Cardiac fibroblast (primary cell): ENCODE data around the gene B3GAT1.

Experiments used
- DNase-seq, 2 donors: peaks; one replicate each; pipeline versions ENCODE4 v3.0.0 to v3.0.0-alpha.2; 2010; ENCODE audit warnings: low read depth in 2 of 2
- H3K4me3 ChIP-seq, 2 donors: replicated peaks in 1 of 2; 1 replicate in 1 of 2; 2 replicates in 1 of 2; pipeline ENCODE4 v1.5.1; 2011; ENCODE audit warnings: low read depth in 2 of 2, low read length in 2 of 2, mild to moderate bottlenecking in 2 of 2, moderate library complexity in 1 of 2
- CTCF ChIP-seq: IDR thresholded peaks from one replicate; pipeline ENCODE4 v1.5.1; 2011; ENCODE audit warnings: low read depth, mild to moderate bottlenecking, low read length, inconsistent platforms

The B3GAT1 gene

DNA sequence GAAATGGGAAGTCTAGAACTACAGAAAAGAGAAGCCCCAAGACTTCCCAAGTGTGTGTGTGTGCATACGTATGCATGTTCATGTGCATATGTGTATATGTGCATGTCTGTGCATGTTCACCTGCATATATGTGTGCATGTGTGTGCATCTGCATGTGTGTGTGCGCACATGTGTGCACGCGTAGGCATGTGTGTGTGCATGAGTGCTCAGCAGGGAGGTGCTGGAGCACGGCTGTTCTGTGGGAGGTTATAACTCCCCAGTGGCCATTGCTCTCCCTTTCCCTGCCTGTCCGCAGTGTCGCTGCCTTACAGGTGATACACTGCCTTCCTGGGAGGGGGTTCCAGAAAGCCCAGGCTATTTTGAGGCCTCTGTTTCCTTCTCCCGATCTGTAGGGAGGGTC lies 29.8 kb downstream of the B3GAT1 start:
- TF ChIP-seq CTCF = no peak
- no peak overlapping the region for H3K4me3 ChIP-seq
- DNase-seq = no peak

- no peak overlapping the region for H3K4me3 ChIP-seq
- no peak for DNase-seq
- TF ChIP-seq CTCF = no peak
Observed at GRCh38 chr11:134380785-134381184, 31.3 kb downstream of the B3GAT1 start.

- DNase-seq = no peak
- no peak for TF ChIP-seq CTCF
- no peak overlapping the region for H3K4me3 ChIP-seq
Observed at GRCh38 chr11:134380229-134380628, 31.8 kb downstream of the B3GAT1 start.

- no peak for DNase-seq
Observed at GRCh38 chr11:134379241-134379640, 32.8 kb downstream of the B3GAT1 start.

GRCh38 chr11:134377876-134378275 lies 34.2 kb downstream of the B3GAT1 start:
- H3K4me3 ChIP-seq = no peak overlapping the region
- no peak for DNase-seq
- no peak for TF ChIP-seq CTCF

More at GRCh38 chr11:134379241-134379640, 32.8 kb downstream of the B3GAT1 start:
- no peak for TF ChIP-seq CTCF
- no peak overlapping the region for H3K4me3 ChIP-seq

DNA sequence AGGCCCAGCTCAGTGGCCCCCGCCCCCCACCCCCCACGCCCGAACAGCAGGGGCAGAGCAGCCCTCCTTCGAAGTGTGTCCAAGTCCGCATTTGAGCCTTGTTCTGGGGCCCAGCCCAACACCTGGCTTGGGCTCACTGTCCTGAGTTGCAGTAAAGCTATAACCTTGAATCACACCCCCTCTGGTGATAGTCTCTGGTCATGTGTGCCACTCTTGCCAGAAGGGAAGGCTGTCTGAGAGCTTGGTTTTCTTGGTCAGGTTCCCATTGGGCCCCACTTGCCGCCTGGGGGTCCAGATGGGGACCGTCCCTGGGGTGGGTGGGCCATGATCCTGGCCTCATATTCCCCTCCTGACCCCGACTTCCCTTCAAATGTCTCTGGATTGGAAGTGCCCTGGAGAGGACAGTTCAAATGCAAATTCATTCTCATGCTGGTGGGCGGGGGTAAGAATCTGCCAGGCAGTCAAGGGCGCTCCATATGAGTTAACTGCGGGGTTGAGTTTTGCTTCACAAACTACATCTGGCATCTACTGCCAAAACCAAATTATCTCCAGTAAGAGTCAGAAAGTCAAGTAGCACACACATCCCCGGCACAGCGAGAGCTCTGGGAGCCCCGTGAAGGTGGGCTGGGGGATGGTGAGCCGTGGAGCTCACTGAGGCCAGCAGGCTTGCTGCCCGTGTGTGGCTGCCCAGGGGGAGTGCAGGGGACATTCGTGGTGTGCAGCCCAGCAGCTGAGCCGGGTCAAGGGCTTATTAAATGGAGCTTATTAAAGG lies 35.7 kb downstream of the B3GAT1 start:
- DNase-seq = no peak
- H3K4me3 ChIP-seq = no peak overlapping the region
- TF ChIP-seq CTCF = no peak
